DOHH2 (cell line): Measurements from ENCODE around the gene FAM117B.
A peak's percentile ranks its signal among the peaks of the same experiment; 100 is the strongest.

Experiments used
- H3F3A ChIP-seq: fragments of 200-600 bp; sonication (generic), shearing (Covaris generic); 2 replicates; pipeline ENCODE4 v1.6.0; 2016; ENCODE audit warnings: antibody characterized with exemption, mild to moderate bottlenecking; ENCODE audit not compliant: control insufficient read depth, insufficient read depth
- H3K27ac ChIP-seq: fragments of 200-600 bp; sonication (generic); 2 replicates; pipeline ENCODE4 v1.5.1; 2014; ENCODE audit warnings: low read depth, mild to moderate bottlenecking, low read length, moderate library complexity
- H3K27me3 ChIP-seq: fragments of 200-600 bp; sonication (generic); 2 replicates; pipeline ENCODE4 v1.6.1; 2014; ENCODE audit warnings: mild to moderate bottlenecking, low read length, mixed read lengths; ENCODE audit not compliant: control insufficient read depth
- H3K36me3 ChIP-seq: fragments of 200-600 bp; sonication (generic); 2 replicates; pipeline ENCODE4 v1.6.1; 2014; ENCODE audit warnings: mild to moderate bottlenecking, low read length, moderate library complexity, mixed read lengths; ENCODE audit not compliant: control insufficient read depth
- H3K4me1 ChIP-seq: fragments of 200-600 bp; sonication (generic); 2 replicates; pipeline ENCODE4 v1.6.1; 2014; ENCODE audit warnings: mild to moderate bottlenecking, low read length, mixed read lengths; ENCODE audit not compliant: control insufficient read depth
- H3K4me2 ChIP-seq: fragments of 200-600 bp; sonication (generic); 2 replicates; pipeline ENCODE4 v1.6.0; 2014; ENCODE audit warnings: mild to moderate bottlenecking, low read length, moderate library complexity
- H3K4me3 ChIP-seq: fragments of 200-600 bp; sonication (generic); 2 replicates; pipeline ENCODE4 v1.5.1; 2014; ENCODE audit warnings: mild to moderate bottlenecking, low read length, mixed read lengths
- H3K79me2 ChIP-seq: fragments of 200-600 bp; sonication (generic); 2 replicates; pipeline ENCODE4 v1.6.1; 2014; ENCODE audit warnings: mild to moderate bottlenecking, low read length, mixed read lengths; ENCODE audit not compliant: control insufficient read depth
- H3K9me2 ChIP-seq: fragments of 200-600 bp; sonication (generic); replicated peaks from 2 replicates; pipeline ENCODE4 v1.6.1; 2014; ENCODE audit warnings: mild to moderate bottlenecking, low read length, mixed read lengths; ENCODE audit not compliant: control insufficient read depth
- H3K9me3 ChIP-seq: fragments of 200-600 bp; sonication (generic); 2 replicates; pipeline ENCODE4 v1.6.1; 2014; ENCODE audit warnings: antibody characterized with exemption, low read length, mixed read lengths; ENCODE audit not compliant: control insufficient read depth, insufficient read depth
- H4K20me1 ChIP-seq: fragments of 200-600 bp; sonication (generic); 2 replicates; pipeline ENCODE4 v1.6.0; 2014; ENCODE audit warnings: low read depth, mild to moderate bottlenecking, antibody characterized with exemption, low read length, moderate library complexity; ENCODE audit not compliant: control insufficient read depth, insufficient read depth
- EZH2phosphoT487 ChIP-seq: fragments of 200-600 bp; sonication (generic); IDR thresholded peaks from 2 replicates; pipeline ENCODE4 v1.6.1; 2017; ENCODE audit warnings: borderline replicate concordance, mild to moderate bottlenecking, antibody characterized with exemption, low read length, moderate library complexity, mixed read lengths
- TF ChIP-seq, protein P1 (sequence below): fragments of 200-600 bp; sonication (generic); IDR thresholded peaks from one replicate; pipeline ENCODE4 v1.5.1; 2014; ENCODE audit warnings: antibody characterized with exemption, mild to moderate bottlenecking, low read depth, low read length; ENCODE audit not compliant: poor library complexity, severe bottlenecking

Gene FAM117B

DNA sequence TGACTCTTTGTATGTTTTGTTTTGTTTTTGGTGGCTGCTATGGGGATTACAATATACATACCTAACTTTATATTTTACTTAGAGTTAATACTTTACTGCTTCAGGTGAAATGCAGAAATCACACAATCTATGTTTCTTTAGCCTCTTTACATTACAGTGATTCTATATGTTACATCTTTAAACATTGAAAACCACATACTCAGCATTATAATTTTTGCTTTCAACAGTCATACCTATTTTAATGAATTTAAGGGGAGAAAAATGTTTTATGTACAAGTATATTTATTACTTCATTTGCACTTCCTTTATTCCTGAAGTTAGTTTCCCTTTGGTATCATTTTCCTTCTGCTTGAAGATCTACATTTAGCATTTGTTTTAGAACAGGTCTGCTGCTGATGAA is 23.1 kb downstream of the FAM117B start:
- Histone ChIP-seq H3K4me2 (no peak overlapping the region), H3F3A (peaks cover 7% of the 10 kb centered on the region), H3K27ac (no peak overlapping the region), H3K9me2 (no peaks in the 10 kb centered on the region), H3K79me2 (peaks cover 77% of the 10 kb centered on the region), H3K9me3 (no peaks in the 10 kb centered on the region), H4K20me1 (no peaks in the 10 kb centered on the region), H3K4me3 (no peak overlapping the region), H3K36me3 (no peaks in the 10 kb centered on the region), H3K27me3 (no peaks in the 10 kb centered on the region), H3K4me1 (peaks cover 33% of the 10 kb centered on the region)
- TF ChIP-seq, protein P1, sequence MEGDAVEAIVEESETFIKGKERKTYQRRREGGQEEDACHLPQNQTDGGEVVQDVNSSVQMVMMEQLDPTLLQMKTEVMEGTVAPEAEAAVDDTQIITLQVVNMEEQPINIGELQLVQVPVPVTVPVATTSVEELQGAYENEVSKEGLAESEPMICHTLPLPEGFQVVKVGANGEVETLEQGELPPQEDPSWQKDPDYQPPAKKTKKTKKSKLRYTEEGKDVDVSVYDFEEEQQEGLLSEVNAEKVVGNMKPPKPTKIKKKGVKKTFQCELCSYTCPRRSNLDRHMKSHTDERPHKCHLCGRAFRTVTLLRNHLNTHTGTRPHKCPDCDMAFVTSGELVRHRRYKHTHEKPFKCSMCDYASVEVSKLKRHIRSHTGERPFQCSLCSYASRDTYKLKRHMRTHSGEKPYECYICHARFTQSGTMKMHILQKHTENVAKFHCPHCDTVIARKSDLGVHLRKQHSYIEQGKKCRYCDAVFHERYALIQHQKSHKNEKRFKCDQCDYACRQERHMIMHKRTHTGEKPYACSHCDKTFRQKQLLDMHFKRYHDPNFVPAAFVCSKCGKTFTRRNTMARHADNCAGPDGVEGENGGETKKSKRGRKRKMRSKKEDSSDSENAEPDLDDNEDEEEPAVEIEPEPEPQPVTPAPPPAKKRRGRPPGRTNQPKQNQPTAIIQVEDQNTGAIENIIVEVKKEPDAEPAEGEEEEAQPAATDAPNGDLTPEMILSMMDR: no peak
- no peak for TF ChIP-seq EZH2phosphoT487

- Histone ChIP-seq H3K9me2 (no peaks in the 10 kb centered on the region), H3K79me2 (peaks cover 61% of the 10 kb centered on the region), H4K20me1 (no peaks in the 10 kb centered on the region), H3K27ac (no peak overlapping the region), H3K4me2 (no peak overlapping the region), H3K36me3 (no peaks in the 10 kb centered on the region), H3K9me3 (no peaks in the 10 kb centered on the region), H3K27me3 (no peaks in the 10 kb centered on the region), H3K4me3 (no peak overlapping the region), H3K4me1 (peaks cover 55% of the 10 kb centered on the region), H3F3A (peaks cover 18% of the 10 kb centered on the region)
- TF ChIP-seq EZH2phosphoT487: no peak
- TF ChIP-seq, protein P1: no peak
These were observed 26.0 kb downstream of the FAM117B start for GRCh38 chr2:202660796-202661195.

DNA sequence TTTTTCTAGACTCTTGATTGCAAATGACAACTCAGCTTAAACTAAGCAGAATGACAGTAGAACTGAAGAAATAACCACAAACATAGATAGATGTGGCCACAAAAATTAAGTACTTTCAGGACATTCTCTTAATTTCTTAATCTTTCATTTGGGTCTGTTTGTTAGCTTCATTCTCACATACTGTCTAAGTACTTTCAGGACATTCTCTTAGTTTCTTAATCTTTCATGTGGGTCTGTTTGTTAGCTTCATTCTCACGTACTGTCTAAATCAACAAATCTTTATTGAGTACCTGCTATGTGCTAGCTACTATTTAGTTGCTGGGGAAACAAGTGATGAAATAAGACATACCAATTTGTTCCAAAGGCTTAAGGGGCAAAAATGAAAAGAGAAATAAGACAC is 35.1 kb downstream of the FAM117B start:
- H3K9me2 ChIP-seq: no peaks in the 10 kb centered on the region
- peaks cover 15% of the 10 kb centered on the region for H3F3A ChIP-seq
- peaks cover 95% of the 10 kb centered on the region for H3K4me1 ChIP-seq
- H3K27ac ChIP-seq: peak overlapping the region; percentile 25
- peak overlapping the region; percentile 65 for H3K4me2 ChIP-seq
- H3K27me3 ChIP-seq: no peaks in the 10 kb centered on the region
- peak overlapping the region; percentile 47 for H3K4me3 ChIP-seq
- H3K79me2 ChIP-seq: peaks cover 78% of the 10 kb centered on the region
- no peaks in the 10 kb centered on the region for H4K20me1 ChIP-seq
- TF ChIP-seq EZH2phosphoT487: no peak
- TF ChIP-seq, protein P1: no peak
- H3K36me3 ChIP-seq: no peaks in the 10 kb centered on the region
- no peaks in the 10 kb centered on the region for H3K9me3 ChIP-seq
